ENCODE measurements around the gene C2CD2. TPM values are rescaled to one million over a fixed set of nuclear protein-coding genes. Genes with fewer than 3 reads are reported as not detected.

Gene C2CD2
- total and polyA plus RNA-seq, 10 of the 15 experiments (the other 5 are each of a cell fraction or from before 2014, with no cell fraction given), result 2.2 to 30.9 (median 9.9) TPM

- H3K36me3 ChIP-seq (ENCODE audit: control insufficient read depth in 2 of 2, insufficient read depth in 2 of 2, low read length in 1 of 2), result no peaks in the 10 kb centered on the region
- no peak overlapping the region for H3K27ac ChIP-seq (ENCODE audit: control insufficient read depth, insufficient read depth)
- TF ChIP-seq ZNF274 (IDR thresholded peaks at IDR 0.05; ENCODE audit: insufficient read depth, insufficient read length) (no peak), ASH2L (IDR thresholded peaks at IDR 0.05; ENCODE audit: borderline replicate concordance, low read depth) (no peak)
- H3K4me2 ChIP-seq (ENCODE audit: control insufficient read depth, insufficient read depth), result no peak overlapping the region
- ATAC-seq (no peak), DNase-seq (ENCODE audit: low read depth, low spot score) (no peak), FAIRE-seq (no peak)
- no peaks in the 10 kb centered on the region for H4K20me1 ChIP-seq (ENCODE audit: control insufficient read depth, insufficient read depth)
- intact Hi-C loops (cut with micrococcal nuclease; ENCODE audit: unreplicated experiment) (no loop called here), in situ Hi-C loops (cut with MboI) (no loop called here)
- H3K27me3 ChIP-seq (replicated peaks in 1 of 2; ENCODE audit: control insufficient read depth in 2 of 2, insufficient read depth in 2 of 2, low read length in 1 of 2), result no peaks in the 10 kb centered on the region
- no peak overlapping the region for H3K4me3 ChIP-seq
- no TSS peak for BruUV-seq (replicated peaks)
- SMC1A ChIA-PET (ENCODE audit: uncharacterized antibody, unreplicated experiment), result no interaction called here
- POLR2A ChIA-PET, result interaction anchor here (1.0 kb wide), 1 partner anchor 48 kb away, joined by 3 read pairs; no protein-coding TSS in a partner anchor
- CTCF ChIA-PET, result interaction anchor here (0.6 kb wide), 1 partner anchor 394 kb away, joined by 3 read pairs; no protein-coding TSS in a partner anchor
- no peak overlapping the region for H2AFZ ChIP-seq (ENCODE audit: control insufficient read depth, low read depth, low read length)
- peaks cover 7% of the 10 kb centered on the region for H3K4me1 ChIP-seq (ENCODE audit: control insufficient read depth, insufficient read depth, low read length)
- H3K79me2 ChIP-seq (ENCODE audit: control insufficient read depth, insufficient read depth, low read length), result no peaks in the 10 kb centered on the region
- RAD21 ChIA-PET (ENCODE audit: unreplicated experiment), result interaction anchor here (1.0 kb wide), 1 partner anchor 285 kb away, joined by 3 read pairs; no protein-coding TSS in a partner anchor
- H3K9me3 ChIP-seq (replicated peaks; ENCODE audit: control insufficient read depth, insufficient read depth, low read length), result no peaks in the 10 kb centered on the region; the same call in 2 of the 3 replicates
- H3K9ac ChIP-seq (ENCODE audit: control insufficient read depth, insufficient read depth, low read length), result no peak overlapping the region
- 82% methylated on average over 15 of the region's 15 CpGs for WGBS (ENCODE audit: insufficient coverage, insufficient replicate concordance, low lambda C conversion rate, missing lambda C conversion rate)
These were observed 19.6 kb upstream of the C2CD2 start for GRCh38 chr21:41973427-41973831.

- Histone ChIP-seq H3K9me3 (replicated peaks; ENCODE audit: control insufficient read depth, insufficient read depth, low read length) (no peaks in the 10 kb centered on the region; the same call in 2 of the 3 replicates), H3K4me2 (ENCODE audit: control insufficient read depth, insufficient read depth) (no peak overlapping the region), H3K9ac (ENCODE audit: control insufficient read depth, insufficient read depth, low read length) (no peak overlapping the region), H3K36me3 (ENCODE audit: control insufficient read depth in 2 of 2, insufficient read depth in 2 of 2, low read length in 1 of 2) (no peaks in the 10 kb centered on the region), H3K4me3 (no peak overlapping the region), H4K20me1 (ENCODE audit: control insufficient read depth, insufficient read depth) (no peaks in the 10 kb centered on the region), H3K27ac (ENCODE audit: control insufficient read depth, insufficient read depth) (no peak overlapping the region), H3K27me3 (replicated peaks in 1 of 2; ENCODE audit: control insufficient read depth in 2 of 2, insufficient read depth in 2 of 2, low read length in 1 of 2) (no peaks in the 10 kb centered on the region), H3K4me1 (ENCODE audit: control insufficient read depth, insufficient read depth, low read length) (peaks cover 7% of the 10 kb centered on the region), H2AFZ (ENCODE audit: control insufficient read depth, low read depth, low read length) (no peak overlapping the region), H3K79me2 (ENCODE audit: control insufficient read depth, insufficient read depth, low read length) (no peaks in the 10 kb centered on the region)
- in situ Hi-C loops (cut with MboI) (no loop called here), intact Hi-C loops (cut with micrococcal nuclease; ENCODE audit: unreplicated experiment) (no loop called here)
- ChIA-PET POLR2A (no interaction called here), RAD21 (ENCODE audit: unreplicated experiment) (no interaction called here), SMC1A (ENCODE audit: uncharacterized antibody, unreplicated experiment) (no interaction called here), CTCF (no interaction called here)
- FAIRE-seq (no peak), DNase-seq (ENCODE audit: low read depth, low spot score) (no peak), ATAC-seq (no peak)
- WGBS (ENCODE audit: insufficient coverage, insufficient replicate concordance, low lambda C conversion rate, missing lambda C conversion rate), result 85% methylated on average over 23 of the region's 23 CpGs
- BruUV-seq (replicated peaks), result no TSS peak
- no peak for TF ChIP-seq CHD4 (IDR thresholded peaks at IDR 0.05)
- no peak for TF ChIP-seq NR2C1 (IDR thresholded peaks at IDR 0.05)
- no peak for TF ChIP-seq CEBPZ (IDR thresholded peaks at IDR 0.05; ENCODE audit: low read depth, low read length)
- TF ChIP-seq IRF5 (IDR thresholded peaks at IDR 0.05; ENCODE audit: borderline replicate concordance), result no peak
- no peak for TF ChIP-seq ZNF687 (IDR thresholded peaks at IDR 0.05)
- TF ChIP-seq YBX1 (IDR thresholded peaks at IDR 0.05), result no peak
These were observed 18.8 kb upstream of the C2CD2 start for GRCh38 chr21:41972511-41973205.

All from GM12878 (cell line).